Measurements from ENCODE around the gene PLEKHM2. TPM values are rescaled to one million over a fixed set of nuclear protein-coding genes. Genes with fewer than 3 reads are reported as not detected.

The PLEKHM2 gene
- total RNA-seq, 1 experiment from 2014 or later: 53.9 TPM

GRCh38 chr1:15657021-15657420 is 27.1 kb upstream of the PLEKHM2 start:
- ChIA-PET POLR2A (ENCODE audit: low non-redundant PET) (no interaction called here), CTCF (no interaction called here)
- intact Hi-C loops (cut with micrococcal nuclease; ENCODE audit: unreplicated experiment): no loop called here
- Histone ChIP-seq H3K27me3 (replicated peaks; ENCODE audit: insufficient read depth, low read depth, low read length, poor library complexity) (no peaks in the 10 kb centered on the region), H3K27ac (ENCODE audit: low read depth, low read length, poor library complexity, severe bottlenecking) (no peak overlapping the region), H3K4me3 (ENCODE audit: low read depth, low read length, poor library complexity, severe bottlenecking) (no peak overlapping the region), H3K9me3 (ENCODE audit: low read depth, low read length, poor library complexity, severe bottlenecking) (no peaks in the 10 kb centered on the region), H3K4me1 (ENCODE audit: insufficient read depth, low read length, poor library complexity, severe bottlenecking) (no peaks in the 10 kb centered on the region), H3K36me3 (ENCODE audit: insufficient read depth, low read length, poor library complexity, severe bottlenecking) (peaks cover 74% of the 10 kb centered on the region)
- TF ChIP-seq CTCF (conservative IDR thresholded peaks at IDR 0.05; ENCODE audit: low read depth, low read length) (no peak), EZH2 (IDR thresholded peaks at IDR 0.05; ENCODE audit: borderline replicate concordance, low read depth, low read length, poor library complexity, severe bottlenecking) (no peak)
- DNase-seq (ENCODE audit: low spot score): no peak
- no TSS peak for BruUV-seq (replicated peaks)

- no peak overlapping the region for H3K4me3 ChIP-seq (ENCODE audit: low read depth, low read length, poor library complexity, severe bottlenecking)
- intact Hi-C loops (cut with micrococcal nuclease; ENCODE audit: unreplicated experiment): no loop called here
- H3K27me3 ChIP-seq (replicated peaks; ENCODE audit: insufficient read depth, low read depth, low read length, poor library complexity): no peaks in the 10 kb centered on the region
- H3K9me3 ChIP-seq (ENCODE audit: low read depth, low read length, poor library complexity, severe bottlenecking): no peaks in the 10 kb centered on the region
- BruUV-seq (replicated peaks): TSS peak; percentile 4
- H3K27ac ChIP-seq (ENCODE audit: low read depth, low read length, poor library complexity, severe bottlenecking): no peak overlapping the region
- ChIA-PET POLR2A (ENCODE audit: low non-redundant PET) (no interaction called here), CTCF (no interaction called here)
- H3K4me1 ChIP-seq (ENCODE audit: insufficient read depth, low read length, poor library complexity, severe bottlenecking): no peaks in the 10 kb centered on the region
- DNase-seq (ENCODE audit: low spot score): no peak
- peaks cover 58% of the 10 kb centered on the region for H3K36me3 ChIP-seq (ENCODE audit: insufficient read depth, low read length, poor library complexity, severe bottlenecking)
- TF ChIP-seq CTCF (conservative IDR thresholded peaks at IDR 0.05; ENCODE audit: low read depth, low read length): no peak
- no peak for TF ChIP-seq EZH2 (IDR thresholded peaks at IDR 0.05; ENCODE audit: borderline replicate concordance, low read depth, low read length, poor library complexity, severe bottlenecking)
Measured at GRCh38 chr1:15660151-15660550, 24.0 kb upstream of the PLEKHM2 start.

GRCh38 chr1:15662477-15662876 is 21.6 kb upstream of the PLEKHM2 start:
- POLR2A ChIA-PET (ENCODE audit: low non-redundant PET): no interaction called here

More at GRCh38 chr1:15662477-15662876, 21.6 kb upstream of the PLEKHM2 start:
- no peak overlapping the region for H3K4me3 ChIP-seq (ENCODE audit: low read depth, low read length, poor library complexity, severe bottlenecking)
- no peaks in the 10 kb centered on the region for H3K4me1 ChIP-seq (ENCODE audit: insufficient read depth, low read length, poor library complexity, severe bottlenecking)
- no peak overlapping the region for H3K27ac ChIP-seq (ENCODE audit: low read depth, low read length, poor library complexity, severe bottlenecking)
- H3K36me3 ChIP-seq (ENCODE audit: insufficient read depth, low read length, poor library complexity, severe bottlenecking): peaks cover 40% of the 10 kb centered on the region
- intact Hi-C loops (cut with micrococcal nuclease; ENCODE audit: unreplicated experiment): no loop called here
- DNase-seq (ENCODE audit: low spot score): no peak
- H3K9me3 ChIP-seq (ENCODE audit: low read depth, low read length, poor library complexity, severe bottlenecking): no peaks in the 10 kb centered on the region
- CTCF ChIA-PET: no interaction called here
- no peaks in the 10 kb centered on the region for H3K27me3 ChIP-seq (replicated peaks; ENCODE audit: insufficient read depth, low read depth, low read length, poor library complexity)
- TF ChIP-seq CTCF (conservative IDR thresholded peaks at IDR 0.05; ENCODE audit: low read depth, low read length): no peak
- TF ChIP-seq EZH2 (IDR thresholded peaks at IDR 0.05; ENCODE audit: borderline replicate concordance, low read depth, low read length, poor library complexity, severe bottlenecking): no peak
- no TSS peak for BruUV-seq (replicated peaks)

All from A673 (cell line).